Measurements from ENCODE around the gene ALPK1.
A peak's percentile ranks its signal among the peaks of the same experiment; 100 is the strongest.

Gene ALPK1

GRCh38 chr4:112328734-112329130 lies 31.6 kb downstream of the ALPK1 start:
- DNase-seq = no peak

- no peak for DNase-seq
These were observed 32.7 kb downstream of the ALPK1 start for GRCh38 chr4:112329672-112330375.

- no peak for DNase-seq
These were observed 33.8 kb downstream of the ALPK1 start for GRCh38 chr4:112330921-112331320.

- DNase-seq = no peak
These were observed 35.2 kb downstream of the ALPK1 start for GRCh38 chr4:112332398-112332797.

GRCh38 chr4:112340023-112340422 lies 42.9 kb downstream of the ALPK1 start:
- DNase-seq = no peak

- DNase-seq = no peak
These were observed 43.9 kb downstream of the ALPK1 start for GRCh38 chr4:112341033-112341432.

GRCh38 chr4:112343330-112344080 lies 46.3 kb downstream of the ALPK1 start:
- peak; percentile 82 for DNase-seq

- no peak for DNase-seq
These were observed 51.5 kb downstream of the ALPK1 start for GRCh38 chr4:112348488-112349158.

- DNase-seq = no peak
These were observed 55.6 kb downstream of the ALPK1 start for GRCh38 chr4:112352736-112353135.

GRCh38 chr4:112355662-112356061 lies 58.5 kb downstream of the ALPK1 start:
- DNase-seq = no peak

GRCh38 chr4:112357453-112357852 lies 60.3 kb downstream of the ALPK1 start:
- no peak for DNase-seq

- no peak for DNase-seq
These were observed 60.7 kb downstream of the ALPK1 start for GRCh38 chr4:112357897-112358296.

- no peak for DNase-seq
These were observed 61.2 kb downstream of the ALPK1 start for GRCh38 chr4:112358415-112358814.

- DNase-seq = no peak
These were observed 62.0 kb downstream of the ALPK1 start for GRCh38 chr4:112358952-112359749.

- peak; percentile 52 for DNase-seq
These were observed 64.1 kb downstream of the ALPK1 start for GRCh38 chr4:112361181-112361791.

GRCh38 chr4:112370466-112370865 lies 73.3 kb downstream of the ALPK1 start:
- DNase-seq = peak; percentile 71

GRCh38 chr4:112371361-112371760 lies 74.2 kb downstream of the ALPK1 start:
- no peak for DNase-seq

GRCh38 chr4:112374850-112375249 lies 77.7 kb downstream of the ALPK1 start:
- no peak for DNase-seq

GRCh38 chr4:112377171-112377570 lies 80.0 kb downstream of the ALPK1 start:
- DNase-seq = no peak

- DNase-seq = no peak
These were observed 80.5 kb downstream of the ALPK1 start for GRCh38 chr4:112377594-112378242.

- no peak for DNase-seq
These were observed 81.1 kb downstream of the ALPK1 start for GRCh38 chr4:112378243-112378620.

GRCh38 chr4:112378858-112379257 lies 81.7 kb downstream of the ALPK1 start:
- DNase-seq = no peak
